ENCODE results near the gene RMND1.

DNA sequence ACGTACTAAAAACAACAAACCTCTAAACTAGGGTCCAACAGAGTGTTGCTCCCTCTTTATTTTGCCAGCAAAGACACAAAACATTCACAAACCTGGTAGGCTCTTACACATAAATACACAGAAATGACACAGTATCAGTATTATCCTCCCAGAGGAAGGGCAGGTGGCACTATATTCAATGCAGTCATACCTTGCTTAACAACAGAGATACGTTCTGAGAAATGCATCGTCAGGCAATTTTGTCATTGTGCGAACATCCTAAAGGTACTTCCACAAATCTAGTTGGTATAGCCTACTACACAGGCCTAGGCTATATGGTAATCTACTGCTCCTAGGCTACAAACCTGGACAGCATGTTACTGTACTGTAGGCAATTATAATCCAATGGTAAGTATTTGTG is 70.2 kb downstream of the RMND1 start:
- TF ChIP-seq, protein P1, sequence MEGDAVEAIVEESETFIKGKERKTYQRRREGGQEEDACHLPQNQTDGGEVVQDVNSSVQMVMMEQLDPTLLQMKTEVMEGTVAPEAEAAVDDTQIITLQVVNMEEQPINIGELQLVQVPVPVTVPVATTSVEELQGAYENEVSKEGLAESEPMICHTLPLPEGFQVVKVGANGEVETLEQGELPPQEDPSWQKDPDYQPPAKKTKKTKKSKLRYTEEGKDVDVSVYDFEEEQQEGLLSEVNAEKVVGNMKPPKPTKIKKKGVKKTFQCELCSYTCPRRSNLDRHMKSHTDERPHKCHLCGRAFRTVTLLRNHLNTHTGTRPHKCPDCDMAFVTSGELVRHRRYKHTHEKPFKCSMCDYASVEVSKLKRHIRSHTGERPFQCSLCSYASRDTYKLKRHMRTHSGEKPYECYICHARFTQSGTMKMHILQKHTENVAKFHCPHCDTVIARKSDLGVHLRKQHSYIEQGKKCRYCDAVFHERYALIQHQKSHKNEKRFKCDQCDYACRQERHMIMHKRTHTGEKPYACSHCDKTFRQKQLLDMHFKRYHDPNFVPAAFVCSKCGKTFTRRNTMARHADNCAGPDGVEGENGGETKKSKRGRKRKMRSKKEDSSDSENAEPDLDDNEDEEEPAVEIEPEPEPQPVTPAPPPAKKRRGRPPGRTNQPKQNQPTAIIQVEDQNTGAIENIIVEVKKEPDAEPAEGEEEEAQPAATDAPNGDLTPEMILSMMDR (IDR thresholded peaks at IDR 0.05; ENCODE audit: low read length) = no peak
- TF ChIP-seq EZH2 (IDR thresholded peaks at IDR 0.05; ENCODE audit: borderline replicate concordance, low read length) = no peak

Data from OCI-LY1 (cell line).